GM12801 (cell line): ENCODE data around the gene EYA2.

ENCODE experiments used
- CTCF ChIP-seq: IDR thresholded peaks from one replicate; pipeline ENCODE4 v1.5.1; 2011; ENCODE audit warnings: control low read depth; ENCODE audit not compliant: insufficient read length; ENCODE audit errors: extremely low read depth

Gene EYA2

GRCh38 chr20:46898423-46898822 lies 3.8 kb downstream of the EYA2 start:
- no peak for TF ChIP-seq CTCF

GRCh38 chr20:46899621-46900020 lies 5.0 kb downstream of the EYA2 start:
- no peak for TF ChIP-seq CTCF

GRCh38 chr20:46900086-46900485 lies 5.4 kb downstream of the EYA2 start:
- TF ChIP-seq CTCF: no peak

GRCh38 chr20:46900826-46901225 lies 6.2 kb downstream of the EYA2 start:
- TF ChIP-seq CTCF: no peak

- no peak for TF ChIP-seq CTCF
Observed at GRCh38 chr20:46901638-46902037, 7.0 kb downstream of the EYA2 start.

- TF ChIP-seq CTCF: no peak
Observed at GRCh38 chr20:46903256-46903655, 8.6 kb downstream of the EYA2 start.

- TF ChIP-seq CTCF: no peak
Observed at GRCh38 chr20:46903937-46904336, 9.3 kb downstream of the EYA2 start.

GRCh38 chr20:46905364-46906125 lies 10.9 kb downstream of the EYA2 start:
- TF ChIP-seq CTCF: no peak
